ENCODE data around the gene TACR1. TPM values are rescaled to one million over a fixed set of nuclear protein-coding genes. Genes with fewer than 3 reads are reported as not detected.

TACR1 gene
- total and polyA plus RNA-seq, 8 donors = 0.14 to 3.5 (median 0.49) TPM; not detected in 4

GRCh38 chr2:75041226-75041625 is 158.1 kb downstream of the TACR1 start:
- no peak for TF ChIP-seq EP300 (IDR thresholded peaks at IDR 0.05)
- Histone ChIP-seq H3K4me1 (peaks cover 0 to 4% (median 0%) of the 10 kb centered on the region in 4 donors), H3K9me3 (no peaks in the 10 kb centered on the region), H3K36me3 (no peaks in the 10 kb centered on the region), H3K4me3 (no peak overlapping the region), H3K27me3 (no peaks in the 10 kb centered on the region), H3K27ac (peak overlapping the region in 1 of 5 donors; percentile 20)
- intact Hi-C loops (cut with DNase I; ENCODE audit: low total_unique reads) = no loop called here
- DNase-seq = no peak
- WGBS, 5 donors = 79 to 89% (median 86%) methylated on average over 2 of the region's 2 CpGs

GRCh38 chr2:75035444-75036353 is 163.6 kb downstream of the TACR1 start:
- TF ChIP-seq POLR2A (IDR thresholded peaks at IDR 0.05) = no peak
- no peak for TF ChIP-seq EP300 (IDR thresholded peaks at IDR 0.05)
- no peak for TF ChIP-seq POLR2AphosphoS5 (IDR thresholded peaks at IDR 0.05)
- TF ChIP-seq CTCF (IDR thresholded peaks at IDR 0.05) = no peak
- Histone ChIP-seq H3K27ac (peak overlapping the region in 1 of 5 donors; percentile 21), H3K36me3 (no peaks in the 10 kb centered on the region), H3K4me1 (peaks cover 0 to 14% (median 0%) of the 10 kb centered on the region in 4 donors), H3K4me3 (no peak overlapping the region), H3K9me3 (no peaks in the 10 kb centered on the region), H3K27me3 (no peaks in the 10 kb centered on the region)
- DNase-seq = no peak
- WGBS, 5 donors = 59 to 74% (median 64%) methylated on average over 3 of the region's 3 CpGs
- intact Hi-C loops (cut with DNase I; ENCODE audit: low total_unique reads) = no loop called here

GRCh38 chr2:75033516-75033915 is 165.8 kb downstream of the TACR1 start:
- H3K36me3 ChIP-seq = no peaks in the 10 kb centered on the region
- no peaks in the 10 kb centered on the region for H3K27me3 ChIP-seq
- DNase-seq = no peak
- H3K4me1 ChIP-seq = peaks cover 0 to 14% (median 0%) of the 10 kb centered on the region in 4 donors
- TF ChIP-seq EP300 (IDR thresholded peaks at IDR 0.05) (no peak), POLR2A (IDR thresholded peaks at IDR 0.05) (no peak), POLR2AphosphoS5 (IDR thresholded peaks at IDR 0.05) (no peak), CTCF (IDR thresholded peaks at IDR 0.05) (no peak)
- intact Hi-C loops (cut with DNase I; ENCODE audit: low total_unique reads) = no loop called here
- 61 to 83% (median 76%) methylated on average over 2 of the region's 2 CpGs for whole genome bisulfite sequencing, 5 donors
- no peak overlapping the region for H3K27ac ChIP-seq
- no peak overlapping the region for H3K4me3 ChIP-seq
- H3K9me3 ChIP-seq = no peaks in the 10 kb centered on the region

GRCh38 chr2:75031906-75032803 is 167.2 kb downstream of the TACR1 start:
- Histone ChIP-seq H3K4me3 (no peak overlapping the region), H3K9me3 (no peaks in the 10 kb centered on the region), H3K4me1 (peaks cover 0 to 14% (median 0%) of the 10 kb centered on the region in 4 donors), H3K36me3 (no peaks in the 10 kb centered on the region), H3K27ac (no peak overlapping the region), H3K27me3 (no peaks in the 10 kb centered on the region)
- WGBS, 5 donors = 87 to 94% (median 92%) methylated on average over 5 of the region's 5 CpGs
- TF ChIP-seq POLR2A (IDR thresholded peaks at IDR 0.05) (no peak), POLR2AphosphoS5 (IDR thresholded peaks at IDR 0.05) (no peak), EP300 (IDR thresholded peaks at IDR 0.05) (no peak), CTCF (IDR thresholded peaks at IDR 0.05) (no peak)
- intact Hi-C loops (cut with DNase I; ENCODE audit: low total_unique reads) = no loop called here
- no peak for DNase-seq
